ENCODE data around the gene GPD2. TPM values are rescaled to one million over a fixed set of nuclear protein-coding genes. Genes with fewer than 3 reads are reported as not detected.

GPD2 gene
- total RNA-seq, 4 donors from 2014 or later = 72.4 to 89.2 (median 79.6) TPM

GRCh38 chr2:156563994-156564753 is 128.0 kb downstream of the GPD2 start:
- Histone ChIP-seq H3K4me3 (no peak overlapping the region), H3K4me1 (peaks cover 0 to 11% (median 1%) of the 10 kb centered on the region in 4 donors), H3K27ac (no peak overlapping the region), H3K27me3 (no peaks in the 10 kb centered on the region), H3K9me3 (no peaks in the 10 kb centered on the region), H3K36me3 (peaks cover 0 to 19% (median 0%) of the 10 kb centered on the region in 3 donors)
- TF ChIP-seq POLR2A (IDR thresholded peaks at IDR 0.05) (no peak), EP300 (IDR thresholded peaks at IDR 0.05) (no peak)
- TF ChIP-seq, protein P1, sequence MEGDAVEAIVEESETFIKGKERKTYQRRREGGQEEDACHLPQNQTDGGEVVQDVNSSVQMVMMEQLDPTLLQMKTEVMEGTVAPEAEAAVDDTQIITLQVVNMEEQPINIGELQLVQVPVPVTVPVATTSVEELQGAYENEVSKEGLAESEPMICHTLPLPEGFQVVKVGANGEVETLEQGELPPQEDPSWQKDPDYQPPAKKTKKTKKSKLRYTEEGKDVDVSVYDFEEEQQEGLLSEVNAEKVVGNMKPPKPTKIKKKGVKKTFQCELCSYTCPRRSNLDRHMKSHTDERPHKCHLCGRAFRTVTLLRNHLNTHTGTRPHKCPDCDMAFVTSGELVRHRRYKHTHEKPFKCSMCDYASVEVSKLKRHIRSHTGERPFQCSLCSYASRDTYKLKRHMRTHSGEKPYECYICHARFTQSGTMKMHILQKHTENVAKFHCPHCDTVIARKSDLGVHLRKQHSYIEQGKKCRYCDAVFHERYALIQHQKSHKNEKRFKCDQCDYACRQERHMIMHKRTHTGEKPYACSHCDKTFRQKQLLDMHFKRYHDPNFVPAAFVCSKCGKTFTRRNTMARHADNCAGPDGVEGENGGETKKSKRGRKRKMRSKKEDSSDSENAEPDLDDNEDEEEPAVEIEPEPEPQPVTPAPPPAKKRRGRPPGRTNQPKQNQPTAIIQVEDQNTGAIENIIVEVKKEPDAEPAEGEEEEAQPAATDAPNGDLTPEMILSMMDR (IDR thresholded peaks at IDR 0.05) = no peak
- DNase-seq (ENCODE audit: low spot score in 2 of 2) = no peak
- 97 to 98% methylated on average over 4 of the region's 4 CpGs for WGBS, 2 donors

GRCh38 chr2:156565066-156565710 is 129.0 kb downstream of the GPD2 start:
- no peak overlapping the region for H3K4me3 ChIP-seq
- TF ChIP-seq EP300 (IDR thresholded peaks at IDR 0.05) (no peak), POLR2A (IDR thresholded peaks at IDR 0.05) (no peak)
- TF ChIP-seq, protein P1 (IDR thresholded peaks at IDR 0.05) = no peak
- H3K27me3 ChIP-seq = no peaks in the 10 kb centered on the region
- DNase-seq (ENCODE audit: low spot score in 2 of 2) = no peak
- 83 to 86% methylated on average over 5 of the region's 5 CpGs for WGBS, 2 donors
- H3K36me3 ChIP-seq = peaks cover 0 to 18% (median 6%) of the 10 kb centered on the region in 3 donors
- H3K27ac ChIP-seq = no peak overlapping the region
- peaks cover 0 to 11% (median 1%) of the 10 kb centered on the region in 4 donors for H3K4me1 ChIP-seq
- H3K9me3 ChIP-seq = no peaks in the 10 kb centered on the region

DNA sequence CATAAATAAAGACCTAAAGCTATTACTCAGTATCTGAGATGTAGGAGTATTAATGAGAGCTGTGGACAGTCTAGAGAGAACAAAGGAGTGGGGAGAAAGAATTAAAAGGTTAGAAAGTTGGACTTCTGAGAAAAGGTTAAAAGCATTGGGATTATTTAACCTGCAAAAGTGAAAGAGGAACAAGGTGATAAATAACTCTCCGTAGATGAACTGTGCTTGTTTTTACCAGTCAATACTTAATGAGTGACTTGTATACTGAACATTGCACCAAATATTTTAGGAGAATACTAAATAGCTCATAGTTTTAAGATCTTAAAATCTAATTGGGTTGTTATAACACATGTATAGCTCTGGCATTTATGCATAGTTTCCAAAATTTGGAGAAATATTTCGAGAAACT is 137.5 kb downstream of the GPD2 start:
- TF ChIP-seq, protein P1 (IDR thresholded peaks at IDR 0.05) = no peak
- TF ChIP-seq POLR2A (IDR thresholded peaks at IDR 0.05) (no peak), EP300 (IDR thresholded peaks at IDR 0.05) (no peak)
- no peak for DNase-seq (ENCODE audit: low spot score in 2 of 2)
- 89 to 95% methylated on average over 2 of the region's 2 CpGs for whole genome bisulfite sequencing, 2 donors
- Histone ChIP-seq H3K36me3 (peaks cover 0 to 49% (median 6%) of the 10 kb centered on the region in 3 donors), H3K4me3 (no peak overlapping the region), H3K27ac (no peak overlapping the region), H3K9me3 (no peaks in the 10 kb centered on the region), H3K27me3 (no peaks in the 10 kb centered on the region), H3K4me1 (no peaks in the 10 kb centered on the region)

- TF ChIP-seq POLR2A (IDR thresholded peaks at IDR 0.05) = no peak
- TF ChIP-seq EP300 (IDR thresholded peaks at IDR 0.05) = no peak
- TF ChIP-seq, protein P1 (IDR thresholded peaks at IDR 0.05) = no peak
- H3K27me3 ChIP-seq = no peaks in the 10 kb centered on the region
- no peaks in the 10 kb centered on the region for H3K9me3 ChIP-seq
- peaks cover 0 to 46% (median 6%) of the 10 kb centered on the region in 3 donors for H3K36me3 ChIP-seq
- no peaks in the 10 kb centered on the region for H3K4me1 ChIP-seq
- no peak for DNase-seq (ENCODE audit: low spot score in 2 of 2)
- H3K27ac ChIP-seq = peak overlapping the region in 1 of 4 donors; percentile 16
- H3K4me3 ChIP-seq = no peak overlapping the region
Measured at GRCh38 chr2:156574112-156574511, 137.9 kb downstream of the GPD2 start.

- Histone ChIP-seq H3K27ac (no peak overlapping the region), H3K27me3 (no peaks in the 10 kb centered on the region), H3K36me3 (peaks cover 0 to 36% (median 0%) of the 10 kb centered on the region in 3 donors), H3K9me3 (no peaks in the 10 kb centered on the region), H3K4me1 (peaks cover 0 to 7% (median 0%) of the 10 kb centered on the region in 4 donors), H3K4me3 (no peak overlapping the region)
- WGBS, 2 donors = 63 to 67% methylated on average over 3 of the region's 3 CpGs
- TF ChIP-seq, protein P1 (IDR thresholded peaks at IDR 0.05) = no peak
- no peak for TF ChIP-seq POLR2A (IDR thresholded peaks at IDR 0.05)
- no peak for DNase-seq (ENCODE audit: low spot score in 2 of 2)
Measured at GRCh38 chr2:156576005-156576404, 139.8 kb downstream of the GPD2 start.
